Brain pericyte (primary cell): ENCODE results near the gene KIF3B.
"Not testable (repeated sequence)": the region's sequence is repeated elsewhere in the genome, so short reads cannot be mapped to it uniquely, and the experiment has no call there.

Experiments
- DNase-seq: peaks from one replicate; pipeline ENCODE4 v3.0.0-alpha.2; 2012; ENCODE audit warnings: low read depth, low spot score

The KIF3B gene

GRCh38 chr20:32355907-32356621 is 78.6 kb downstream of the KIF3B start:
- DNase-seq: not testable (repeated sequence)

- DNase-seq: no peak
Measured at GRCh38 chr20:32356622-32357374, 79.3 kb downstream of the KIF3B start.

- no peak for DNase-seq
Measured at GRCh38 chr20:32357375-32357868, 80.0 kb downstream of the KIF3B start.

GRCh38 chr20:32357869-32358631 is 80.6 kb downstream of the KIF3B start, which contains the start of gene ASXL1:
Gene ASXL1, plus strand, starts transcription at chr20:32358331. Its CDS starts 445 bp downstream, at chr20:32358776.
- DNase-seq: peak; percentile 95

- no peak for DNase-seq
Measured at GRCh38 chr20:32358632-32358882, 81.1 kb downstream of the KIF3B start.

GRCh38 chr20:32358883-32359632 is 81.6 kb downstream of the KIF3B start:
- no peak for DNase-seq

GRCh38 chr20:32359633-32360332 is 82.3 kb downstream of the KIF3B start:
- no peak for DNase-seq

- DNase-seq: no peak
Measured at GRCh38 chr20:32360333-32360634, 82.8 kb downstream of the KIF3B start.

GRCh38 chr20:32362901-32363364 is 85.5 kb downstream of the KIF3B start:
- DNase-seq: no peak

- no peak for DNase-seq
Measured at GRCh38 chr20:32363492-32363891, 86.0 kb downstream of the KIF3B start.

- DNase-seq: no peak
Measured at GRCh38 chr20:32364554-32365208, 87.2 kb downstream of the KIF3B start.

GRCh38 chr20:32365564-32365963 is 88.1 kb downstream of the KIF3B start:
- DNase-seq: no peak

- DNase-seq: no peak
Measured at GRCh38 chr20:32366380-32366779, 88.9 kb downstream of the KIF3B start.

GRCh38 chr20:32368323-32368722 is 90.9 kb downstream of the KIF3B start:
- no peak for DNase-seq

GRCh38 chr20:32368925-32369324 is 91.5 kb downstream of the KIF3B start:
- DNase-seq: no peak

- no peak for DNase-seq
Measured at GRCh38 chr20:32370897-32371296, 93.4 kb downstream of the KIF3B start.

GRCh38 chr20:32378461-32378860 is 101.0 kb downstream of the KIF3B start:
- no peak for DNase-seq

GRCh38 chr20:32380037-32380436 is 102.6 kb downstream of the KIF3B start:
- not testable (repeated sequence) for DNase-seq

GRCh38 chr20:32380745-32381144 is 103.3 kb downstream of the KIF3B start:
- DNase-seq: no peak

GRCh38 chr20:32382102-32382950 is 104.9 kb downstream of the KIF3B start:
- DNase-seq: no peak
